Neural crest cell (in vitro differentiated cells): ENCODE measurements around the gene ACD. TPM values are rescaled to one million over a fixed set of nuclear protein-coding genes. Genes with fewer than 3 reads are reported as not detected.
A peak's percentile ranks its signal among the peaks of the same experiment; 100 is the strongest.

Experiments used
- DNase-seq: peaks from one replicate; pipeline ENCODE4 v3.0.0; 2021; ENCODE audit warnings: low read depth, mixed read lengths, low spot score
- H3K27ac Mint-ChIP-seq: one replicate; pipeline ENCODE4 v1.8.0; 2021; ENCODE audit warnings: mild to moderate bottlenecking, mixed read lengths; ENCODE audit not compliant: unreplicated experiment
- H3K27me3 Mint-ChIP-seq: 2 replicates; pipeline ENCODE4 v1.8.0; 2021; ENCODE audit warnings: low read depth, mild to moderate bottlenecking, mixed read lengths
- H3K36me3 Mint-ChIP-seq: 2 replicates; pipeline ENCODE4 v1.8.0; 2021; ENCODE audit warnings: low read depth, mild to moderate bottlenecking, mixed read lengths
- H3K4me1 Mint-ChIP-seq: 2 replicates; pipeline ENCODE4 v1.8.0; 2021; ENCODE audit warnings: mixed read lengths
- H3K4me3 Mint-ChIP-seq: one replicate; pipeline ENCODE4 v1.8.0; 2021; ENCODE audit warnings: mild to moderate bottlenecking, mixed read lengths
- H3K9me3 Mint-ChIP-seq: 2 replicates; pipeline ENCODE4 v1.8.0; 2021; ENCODE audit warnings: mixed read lengths
- total RNA-seq: library from RNA; stranded (reverse); gene quantifications from 2 replicates; pipeline ENCODE4 v1.2.1, GENCODE V29; 2021
- TF ChIP-seq, protein P1 (sequence below): fragments of 200-600 bp; sonication (generic); conservative IDR thresholded peaks from 2 replicates; pipeline ENCODE4 v1.5.0; 2021; ENCODE audit warnings: antibody characterized with exemption, mild to moderate bottlenecking

Gene ACD
- total RNA-seq, 1 donor from 2014 or later, result 39.3 TPM

DNA sequence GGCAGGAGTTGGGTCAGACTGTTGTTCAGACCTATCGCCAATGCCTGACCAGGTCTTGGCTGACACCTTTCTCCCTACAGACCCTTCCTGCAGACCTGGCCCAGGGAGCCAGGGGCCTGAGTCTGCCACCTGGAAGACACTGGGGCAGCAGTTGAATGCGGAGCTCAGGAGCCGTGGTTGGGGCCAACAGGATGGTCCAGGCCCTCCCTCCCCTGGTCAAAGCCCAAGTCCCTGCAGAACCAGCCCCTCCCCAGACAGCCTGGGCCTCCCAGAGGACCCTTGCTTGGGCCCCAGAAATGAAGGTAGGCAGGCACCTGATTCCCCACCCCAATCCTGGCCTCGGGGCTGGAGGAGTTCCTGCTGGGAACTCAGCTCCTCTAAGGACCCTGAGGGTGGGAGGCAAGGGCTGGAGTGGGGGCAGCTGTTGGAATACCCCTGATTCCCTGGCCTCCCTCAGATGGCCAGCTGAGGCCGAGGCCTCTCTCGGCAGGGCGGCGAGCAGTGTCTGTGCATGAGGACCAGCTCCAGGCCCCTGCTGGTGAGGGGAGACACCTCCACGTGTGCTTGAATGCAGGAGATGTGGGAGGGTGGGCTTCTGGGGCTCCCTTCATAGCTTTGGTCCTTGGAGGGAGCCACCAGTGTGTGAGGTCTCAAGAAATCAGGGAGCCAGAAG is 3.6 kb downstream of the ACD start:
- Mint-ChIP-seq H3K27me3 (peaks cover 43% of the 10 kb centered on the region), H3K4me3 (peak overlapping the region; percentile 75), H3K36me3 (no peaks in the 10 kb centered on the region), H3K27ac (no peak overlapping the region), H3K9me3 (no peaks in the 10 kb centered on the region), H3K4me1 (peaks cover 19% of the 10 kb centered on the region)
- no peak for DNase-seq
- TF ChIP-seq, protein P1, sequence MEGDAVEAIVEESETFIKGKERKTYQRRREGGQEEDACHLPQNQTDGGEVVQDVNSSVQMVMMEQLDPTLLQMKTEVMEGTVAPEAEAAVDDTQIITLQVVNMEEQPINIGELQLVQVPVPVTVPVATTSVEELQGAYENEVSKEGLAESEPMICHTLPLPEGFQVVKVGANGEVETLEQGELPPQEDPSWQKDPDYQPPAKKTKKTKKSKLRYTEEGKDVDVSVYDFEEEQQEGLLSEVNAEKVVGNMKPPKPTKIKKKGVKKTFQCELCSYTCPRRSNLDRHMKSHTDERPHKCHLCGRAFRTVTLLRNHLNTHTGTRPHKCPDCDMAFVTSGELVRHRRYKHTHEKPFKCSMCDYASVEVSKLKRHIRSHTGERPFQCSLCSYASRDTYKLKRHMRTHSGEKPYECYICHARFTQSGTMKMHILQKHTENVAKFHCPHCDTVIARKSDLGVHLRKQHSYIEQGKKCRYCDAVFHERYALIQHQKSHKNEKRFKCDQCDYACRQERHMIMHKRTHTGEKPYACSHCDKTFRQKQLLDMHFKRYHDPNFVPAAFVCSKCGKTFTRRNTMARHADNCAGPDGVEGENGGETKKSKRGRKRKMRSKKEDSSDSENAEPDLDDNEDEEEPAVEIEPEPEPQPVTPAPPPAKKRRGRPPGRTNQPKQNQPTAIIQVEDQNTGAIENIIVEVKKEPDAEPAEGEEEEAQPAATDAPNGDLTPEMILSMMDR, result no peak

DNA sequence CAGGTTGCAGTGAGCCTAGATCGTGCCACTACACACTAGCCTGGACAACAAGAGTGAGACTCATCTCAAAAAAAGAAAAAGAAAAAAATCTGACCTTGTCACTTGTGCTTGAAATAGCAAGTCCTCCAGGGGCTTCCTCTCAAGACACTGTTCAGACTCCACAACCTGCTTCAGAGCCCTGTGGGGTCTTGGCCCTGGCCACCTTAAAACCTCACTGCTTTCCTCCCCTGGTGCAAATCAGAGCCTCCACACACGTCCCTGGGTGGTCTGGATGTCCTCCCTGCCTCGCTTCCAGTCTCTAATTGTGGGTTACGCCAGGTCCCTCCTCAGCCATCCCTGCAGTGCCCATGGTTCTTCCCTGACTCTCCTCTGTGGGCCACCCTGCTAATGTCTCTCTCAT is 4.7 kb downstream of the ACD start:
- Mint-ChIP-seq H3K27me3 (peaks cover 46% of the 10 kb centered on the region), H3K4me3 (peak overlapping the region; percentile 74), H3K27ac (no peak overlapping the region), H3K9me3 (no peaks in the 10 kb centered on the region), H3K4me1 (peaks cover 15% of the 10 kb centered on the region), H3K36me3 (no peaks in the 10 kb centered on the region)
- TF ChIP-seq, protein P1, result no peak
- no peak for DNase-seq

DNA sequence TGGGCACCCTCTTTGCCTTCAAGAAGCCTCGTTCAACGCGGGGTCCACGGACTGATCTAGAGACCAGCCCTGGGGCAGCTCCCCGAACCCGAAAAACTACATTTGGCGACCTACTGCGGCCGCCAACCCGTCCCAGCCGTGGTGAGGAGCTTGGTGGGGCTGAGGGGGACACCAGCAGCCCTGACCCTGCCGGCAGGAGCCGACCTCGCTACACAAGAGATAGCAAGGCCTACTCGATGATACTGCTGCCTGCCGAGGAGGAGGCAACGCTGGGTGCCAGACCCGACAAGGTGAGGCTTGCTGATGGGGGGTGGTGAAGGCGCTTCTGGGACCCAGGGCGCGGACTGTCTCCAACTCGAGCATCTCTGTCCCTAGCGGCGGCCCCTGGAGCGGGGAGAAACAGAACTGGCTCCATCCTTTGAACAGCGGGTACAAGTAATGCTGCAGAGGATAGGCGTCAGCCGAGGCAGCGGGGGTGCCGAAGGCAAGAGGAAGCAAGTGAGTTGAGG is 5.6 kb downstream of the ACD start:
- H3K9me3 Mint-ChIP-seq, result no peaks in the 10 kb centered on the region
- peak overlapping the region; percentile 41 for H3K4me3 Mint-ChIP-seq
- TF ChIP-seq, protein P1, result no peak
- H3K27ac Mint-ChIP-seq, result no peak overlapping the region
- peaks cover 22% of the 10 kb centered on the region for H3K4me1 Mint-ChIP-seq
- H3K36me3 Mint-ChIP-seq, result no peaks in the 10 kb centered on the region
- peaks cover 54% of the 10 kb centered on the region for H3K27me3 Mint-ChIP-seq
- no peak for DNase-seq

DNA sequence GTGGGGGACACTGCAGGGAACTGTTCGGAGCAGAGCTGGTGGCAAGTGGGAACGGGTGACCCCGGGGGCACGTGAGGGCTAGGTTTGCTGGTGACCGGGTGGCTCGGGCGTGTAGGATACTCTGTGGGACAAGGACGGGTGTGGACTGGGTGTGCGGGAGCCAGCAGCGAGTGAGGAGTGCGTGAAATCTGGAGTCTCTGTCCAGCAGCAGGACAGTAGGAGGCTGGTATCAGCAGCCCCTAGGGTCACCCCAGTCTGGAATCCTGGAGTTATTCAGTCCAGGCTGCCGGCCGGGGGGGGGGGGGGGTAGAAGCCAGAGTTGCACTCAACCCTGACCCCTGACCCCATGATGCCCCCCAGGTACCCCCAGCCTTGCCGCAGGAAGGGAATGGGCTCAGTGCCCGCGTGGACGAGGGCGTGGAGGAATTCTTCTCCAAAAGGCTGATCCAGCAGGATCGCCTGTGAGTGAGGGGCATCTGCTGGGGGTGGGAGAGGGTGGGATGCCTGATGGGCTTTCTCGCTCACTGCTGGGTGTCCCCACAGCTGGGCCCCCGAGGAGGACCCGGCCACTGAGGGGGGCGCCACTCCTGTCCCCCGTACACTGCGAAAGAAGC is 6.2 kb downstream of the ACD start:
- Mint-ChIP-seq H3K27ac (no peak overlapping the region), H3K9me3 (no peaks in the 10 kb centered on the region), H3K4me1 (peaks cover 22% of the 10 kb centered on the region), H3K4me3 (peak overlapping the region; percentile 84), H3K27me3 (peaks cover 57% of the 10 kb centered on the region), H3K36me3 (no peaks in the 10 kb centered on the region)
- no peak for DNase-seq
- TF ChIP-seq, protein P1, result no peak

DNA sequence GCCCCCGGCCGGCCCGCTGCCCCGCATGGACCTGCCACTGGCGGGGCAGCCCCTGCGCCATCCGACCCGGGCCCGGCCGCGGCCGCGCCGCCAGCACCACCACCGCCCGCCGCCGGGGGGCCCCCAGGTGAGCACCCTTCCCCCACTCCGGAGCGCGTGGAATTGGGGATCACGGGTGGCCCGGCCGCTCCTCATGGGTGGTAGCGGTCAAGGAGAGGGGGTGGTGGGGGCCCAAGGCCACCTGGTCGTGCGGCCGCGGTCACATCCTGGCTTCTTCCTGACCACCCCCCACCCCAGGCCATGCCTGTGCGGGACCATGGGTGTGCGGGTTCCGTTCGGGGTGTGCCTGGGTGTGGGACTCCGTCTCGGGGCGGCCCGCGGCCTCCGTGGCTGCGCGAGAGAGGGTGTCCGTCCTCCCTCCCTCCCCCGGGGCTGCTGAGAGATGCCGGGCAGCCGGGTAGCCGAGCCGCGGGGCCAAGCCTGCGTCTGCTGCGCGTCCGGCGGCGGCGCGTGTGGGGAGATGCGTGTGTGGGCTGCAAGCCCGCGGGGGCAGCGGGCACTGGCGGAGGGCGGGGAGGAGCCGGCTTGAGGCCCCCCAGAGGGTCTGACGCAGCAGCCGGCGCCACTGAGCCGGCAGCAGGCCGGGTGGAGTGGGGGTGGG is 6.8 kb downstream of the ACD start:
- Mint-ChIP-seq H3K27ac (no peak overlapping the region), H3K27me3 (peaks cover 57% of the 10 kb centered on the region), H3K4me1 (peaks cover 22% of the 10 kb centered on the region), H3K9me3 (no peaks in the 10 kb centered on the region), H3K4me3 (peak overlapping the region; percentile 84), H3K36me3 (no peaks in the 10 kb centered on the region)
- TF ChIP-seq, protein P1, result peak; percentile 62
- no peak for DNase-seq
